SK-N-MC (cell line): Measurements from ENCODE around the gene SLC4A4.

Experiments
- EZH2 ChIP-seq: fragments of 200-600 bp; sonication (generic); IDR thresholded peaks from one replicate; pipeline ENCODE4 v1.6.1; 2017; ENCODE audit warnings: antibody characterized with exemption
- FOXP2 ChIP-seq: optimal IDR thresholded peaks from 2 replicates; pipeline ENCODE3; 2011; ENCODE audit warnings: mild to moderate bottlenecking, moderate library complexity; ENCODE audit not compliant: insufficient read depth; ENCODE audit errors: extremely low read length, control extremely low read depth
- POLR2AphosphoS5 ChIP-seq: IDR thresholded peaks from 2 replicates; pipeline ENCODE4 v1.6.1; 2012; ENCODE audit warnings: mild to moderate bottlenecking, low read depth, low read length, borderline replicate concordance

DNA sequence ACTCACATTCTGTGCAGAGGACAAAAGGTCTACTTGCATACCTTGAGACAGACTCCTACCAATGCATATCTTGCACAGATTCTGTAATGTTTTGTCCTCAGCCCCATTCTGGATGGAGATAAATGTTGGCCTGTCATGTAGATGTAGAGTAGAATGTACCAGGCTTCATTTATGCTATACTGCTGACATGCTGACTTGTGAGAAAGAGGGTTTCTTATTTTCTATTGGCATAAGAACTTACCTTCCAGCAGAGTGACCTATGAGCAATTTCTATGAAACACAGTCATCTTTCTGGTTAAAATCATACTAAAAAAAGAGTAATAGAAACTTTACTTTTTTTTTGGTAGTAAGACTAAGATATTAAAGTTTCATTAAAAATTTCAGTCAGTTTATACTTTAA lies 17.2 kb downstream of the SLC4A4 start:
- TF ChIP-seq EZH2 (no peak), POLR2AphosphoS5 (no peak), FOXP2 (no peak)
